D341Med (cell line): Measurements from ENCODE around the gene LCA5.
"Not testable (repeated sequence)": the region's sequence is repeated elsewhere in the genome, so short reads cannot be mapped to it uniquely, and the experiment has no call there.

Experiments used
- DNase-seq: peaks from one replicate; pipeline ENCODE4 v3.0.0; 2012; ENCODE audit warnings: low spot score

Gene LCA5

GRCh38 chr6:79466207-79466834, 70.9 kb downstream of the LCA5 start:
- no peak for DNase-seq

DNA sequence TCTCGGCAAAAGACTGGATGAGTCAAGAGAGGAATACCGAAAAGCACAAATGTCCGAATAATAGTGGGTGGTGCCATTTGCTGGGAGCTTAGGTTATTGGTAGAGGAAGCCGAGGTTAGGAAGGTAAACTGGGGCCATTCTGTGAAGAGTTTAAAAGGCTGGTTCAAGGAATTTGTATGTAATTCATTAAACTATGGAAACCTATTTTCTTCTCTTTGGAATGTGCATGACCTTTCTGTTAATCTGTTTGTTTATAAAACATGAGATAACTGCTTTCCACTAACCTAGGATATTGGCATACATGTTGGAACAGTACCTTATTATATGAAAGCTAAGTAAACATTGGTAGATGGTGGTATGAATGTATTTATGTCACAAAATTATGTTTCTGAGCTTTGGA, 71.8 kb downstream of the LCA5 start:
- DNase-seq, result no peak

DNA sequence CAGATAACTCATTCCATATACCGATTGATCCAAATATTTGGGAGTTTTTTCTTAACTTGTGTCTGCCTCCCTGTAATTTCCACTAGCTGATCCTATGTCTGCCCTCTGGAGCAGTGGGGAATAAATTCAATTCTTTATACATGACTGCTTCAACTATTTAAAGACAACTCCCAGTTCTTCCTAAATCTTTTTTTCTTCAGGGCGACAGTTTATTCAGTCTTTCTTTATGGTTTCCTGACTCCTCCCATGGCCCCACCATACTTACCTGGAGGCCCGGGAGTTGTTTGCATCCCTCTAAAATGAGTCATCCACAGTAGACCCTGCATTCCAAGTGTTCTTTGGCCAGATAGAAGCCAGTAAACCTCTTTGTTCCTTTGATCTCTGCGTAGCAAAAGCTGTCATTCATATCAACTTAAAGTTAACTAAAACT, 73.6 kb downstream of the LCA5 start:
- no peak for DNase-seq

GRCh38 chr6:79461205-79461604, 76.0 kb downstream of the LCA5 start:
- DNase-seq, result no peak

GRCh38 chr6:79455446-79455845, 81.8 kb downstream of the LCA5 start:
- DNase-seq, result no peak

GRCh38 chr6:79453558-79454042, 83.6 kb downstream of the LCA5 start:
- no peak for DNase-seq

DNA sequence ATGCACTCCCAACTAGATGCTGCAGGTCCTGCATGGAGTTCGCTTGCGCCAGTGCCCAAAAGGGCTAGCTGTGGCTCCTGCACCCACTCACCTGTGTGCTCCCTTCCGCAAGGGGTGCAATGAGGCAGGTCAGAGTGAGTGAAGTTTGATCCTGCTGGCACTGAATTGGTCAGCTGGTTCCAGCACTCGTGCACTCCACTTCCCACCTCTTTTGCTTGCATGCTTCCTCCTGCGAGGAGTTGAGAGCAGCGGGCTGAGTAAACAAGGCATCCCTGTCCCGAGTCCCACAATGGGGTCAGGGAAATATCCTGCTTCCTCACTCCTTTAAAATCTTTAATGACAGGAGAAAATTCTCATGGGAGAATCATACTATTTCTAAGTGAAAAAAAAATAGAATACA, 86.2 kb downstream of the LCA5 start:
- DNase-seq, result no peak

- DNase-seq, result no peak
Observed at GRCh38 chr6:79446006-79446405, 91.2 kb downstream of the LCA5 start.

DNA sequence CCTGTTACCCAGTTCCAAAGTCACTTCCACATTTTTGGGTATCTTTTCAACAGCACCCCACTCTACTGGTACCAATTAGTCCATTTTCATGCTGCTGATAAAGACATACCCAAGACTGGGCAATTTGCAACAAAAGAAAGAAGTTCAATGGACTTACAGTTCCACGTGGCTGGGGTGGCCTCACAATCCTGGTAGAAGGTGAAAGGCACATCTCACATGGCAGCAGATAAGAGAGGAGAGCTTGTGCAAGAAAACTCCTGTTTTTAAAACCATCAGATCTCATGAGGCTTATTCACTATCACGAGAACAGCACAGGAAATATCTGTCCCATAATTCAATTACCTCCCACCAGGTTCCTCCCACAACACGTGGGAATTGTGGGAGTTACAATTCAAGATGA, 93.4 kb downstream of the LCA5 start:
- not testable (repeated sequence) for DNase-seq

DNA sequence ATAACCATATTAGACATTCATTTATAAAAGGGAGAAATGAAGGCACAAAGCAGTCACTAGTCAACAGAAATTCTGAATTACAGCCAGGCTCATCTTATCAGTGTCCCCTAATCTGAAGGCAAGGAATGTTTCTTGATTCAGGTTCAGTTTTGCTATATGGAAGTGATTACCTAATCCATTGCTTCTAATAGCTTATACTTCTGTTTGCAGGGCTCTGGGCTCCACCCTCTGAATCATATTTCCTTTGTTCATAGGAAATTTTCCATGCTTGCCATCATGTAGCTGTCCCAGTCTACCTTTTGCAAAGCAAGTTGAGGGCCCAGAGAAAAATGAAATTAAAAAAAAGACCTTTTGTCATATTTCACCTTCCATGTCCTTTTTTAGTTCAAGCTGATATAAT, 96.0 kb downstream of the LCA5 start:
- DNase-seq, result no peak

- DNase-seq, result no peak
Observed at GRCh38 chr6:79440598-79440997, 96.6 kb downstream of the LCA5 start.

DNA sequence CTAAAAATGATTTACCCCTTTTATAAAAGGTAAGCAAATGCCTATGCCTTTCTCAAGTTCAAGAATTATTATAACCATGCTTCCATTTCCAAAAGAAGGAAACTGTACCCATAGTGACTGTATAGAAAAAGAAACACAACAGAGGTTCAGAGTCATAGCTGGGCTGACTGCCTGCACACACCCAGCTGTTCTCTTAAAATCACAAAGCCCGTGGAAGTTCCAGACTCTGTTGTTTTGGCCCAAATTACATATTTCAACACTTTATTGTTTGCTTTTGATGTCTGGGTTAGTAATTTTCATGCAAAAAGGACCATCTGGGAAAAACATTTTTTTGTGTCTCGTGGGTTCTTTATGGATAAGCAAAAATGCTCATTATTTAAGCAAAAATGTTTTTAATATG, 99.2 kb downstream of the LCA5 start:
- DNase-seq, result no peak

DNA sequence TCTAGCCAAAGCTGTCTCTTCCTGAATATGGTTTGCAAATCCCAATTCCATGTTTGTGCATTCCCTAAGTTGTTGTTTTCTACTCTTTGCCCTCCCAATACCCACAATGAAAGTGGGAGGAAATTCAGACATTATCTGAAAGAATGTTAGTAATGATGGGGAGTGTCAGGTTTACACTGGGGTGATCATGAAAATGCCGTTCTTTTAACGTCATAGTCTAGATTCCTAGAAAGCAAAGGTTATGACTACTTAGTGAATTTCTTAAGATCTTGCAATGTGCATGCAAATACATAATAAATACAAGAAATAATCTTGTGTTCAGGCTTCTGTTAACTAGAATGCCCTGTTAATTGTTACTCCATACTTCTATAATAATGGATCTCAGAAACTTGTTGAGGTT, 101.0 kb downstream of the LCA5 start:
- no peak for DNase-seq

DNA sequence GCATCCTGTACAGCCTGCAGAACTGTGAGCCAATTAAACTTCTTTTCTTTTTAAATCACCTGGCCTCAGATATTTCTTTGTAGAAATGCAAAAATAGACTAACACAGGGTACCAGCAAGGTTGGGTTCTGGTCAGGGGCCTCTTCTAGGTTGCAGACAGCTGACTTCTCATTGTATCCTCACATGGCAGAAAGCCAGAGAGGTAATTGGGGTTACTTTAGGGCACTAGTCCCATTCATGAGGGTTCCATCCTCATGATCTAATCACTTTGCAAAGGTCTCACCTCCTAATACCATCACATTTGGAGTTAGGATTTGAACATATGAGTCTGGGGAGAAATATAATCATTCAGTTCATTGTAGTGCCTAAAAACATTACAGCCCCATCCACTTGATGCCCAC, 101.5 kb downstream of the LCA5 start:
- DNase-seq, result no peak
